A375 (cell line): ENCODE data around the gene SPACA1. TPM values are rescaled to one million over a fixed set of nuclear protein-coding genes. Genes with fewer than 3 reads are reported as not detected.

Source experiments
- total RNA-seq: library from RNA; depleted of rRNA; stranded (reverse); fragments of >200 nt; shearing (Covaris generic); gene quantifications from 2 replicates; pipeline ENCODE4 v1.2.3, GENCODE V29; 2014; rRNA removed

SPACA1 gene, protein sequence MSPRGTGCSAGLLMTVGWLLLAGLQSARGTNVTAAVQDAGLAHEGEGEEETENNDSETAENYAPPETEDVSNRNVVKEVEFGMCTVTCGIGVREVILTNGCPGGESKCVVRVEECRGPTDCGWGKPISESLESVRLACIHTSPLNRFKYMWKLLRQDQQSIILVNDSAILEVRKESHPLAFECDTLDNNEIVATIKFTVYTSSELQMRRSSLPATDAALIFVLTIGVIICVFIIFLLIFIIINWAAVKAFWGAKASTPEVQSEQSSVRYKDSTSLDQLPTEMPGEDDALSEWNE
- total RNA-seq: not detected in 2 replicates

DNA sequence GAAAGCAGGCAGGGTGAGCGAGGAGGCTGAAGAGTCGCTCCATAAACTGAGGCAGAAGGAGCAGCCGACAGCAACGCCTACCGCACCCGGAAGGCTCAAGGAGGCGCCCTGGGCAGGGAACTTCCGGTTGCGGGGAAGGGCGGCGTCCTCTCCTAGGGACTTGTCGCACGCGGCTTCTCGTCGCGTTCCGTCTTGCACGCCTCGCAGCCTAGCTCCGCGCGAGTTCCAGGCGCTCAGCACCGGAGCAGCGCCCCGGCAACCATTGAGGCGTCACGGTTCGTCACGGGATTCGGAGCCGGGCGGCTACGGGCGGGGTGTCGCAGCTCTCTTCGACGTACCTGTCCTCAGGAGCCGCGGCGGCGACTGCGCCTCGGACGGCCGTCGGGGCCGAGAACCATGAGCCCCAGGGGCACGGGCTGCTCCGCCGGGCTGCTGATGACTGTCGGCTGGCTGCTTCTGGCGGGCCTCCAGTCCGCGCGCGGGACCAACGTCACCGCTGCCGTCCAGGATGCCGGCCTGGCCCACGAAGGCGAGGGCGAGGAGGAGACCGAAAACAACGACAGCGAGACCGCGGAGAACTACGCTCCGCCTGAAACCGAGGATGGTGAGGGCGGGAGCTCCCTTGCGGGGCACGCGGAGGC, at the start of gene SPACA1:
Gene SPACA1 (plus strand): TSS at position 332 of the 641 bp plus-strand sequence. CDS start 65 bp downstream, at position 397.

Other genes starting within 250 kb of the SPACA1 start
- 4.6 and 5.1 TPM in 2 replicates for gene CNR1, start 118.5 kb downstream of the SPACA1 start, total RNA-seq